Measurements from ENCODE around the gene PTPRR.

The PTPRR gene

DNA sequence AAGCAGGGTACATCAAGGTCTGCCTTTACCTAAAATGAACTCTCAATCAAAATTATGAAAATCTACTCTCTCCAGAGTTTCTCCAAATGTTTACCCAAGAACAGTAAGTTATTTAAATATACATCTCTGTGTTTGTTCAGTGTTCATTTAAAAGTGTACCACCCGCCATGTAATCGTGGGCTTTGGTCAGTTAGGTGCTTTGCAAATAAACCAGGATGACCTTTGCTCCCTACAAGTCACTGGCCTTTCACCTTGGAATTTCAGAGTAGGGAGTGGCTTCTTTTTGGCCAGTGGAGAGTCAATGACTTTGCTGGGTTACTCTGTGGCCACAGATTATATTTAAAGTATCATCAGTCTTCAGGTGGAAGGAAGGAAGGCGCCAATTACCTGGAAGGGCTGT lies 208.7 kb downstream of the PTPRR start:
- H3K23ac ChIP-seq (ENCODE audit: low read length) = no peak overlapping the region
- no CpG with 5 or more reads among the region's 3 CpGs for WGBS (ENCODE audit: extremely low coverage, insufficient coverage, low lambda C conversion rate)
- H3K79me2 ChIP-seq (ENCODE audit: control insufficient read depth, insufficient read depth, low read length) = no peaks in the 10 kb centered on the region
- H3K27ac ChIP-seq (ENCODE audit: low read depth, low read length) = no peak overlapping the region
- no peaks in the 10 kb centered on the region for H3K27me3 ChIP-seq (ENCODE audit: insufficient read depth, low read length, poor library complexity)
- no peak overlapping the region for H3K4me3 ChIP-seq (ENCODE audit: low read length)
- H3K18ac ChIP-seq (ENCODE audit: low read length) = no peak overlapping the region
- no peaks in the 10 kb centered on the region for H3K4me1 ChIP-seq (ENCODE audit: control insufficient read depth, low read depth, low read length)
- H3K79me1 ChIP-seq (ENCODE audit: low read length) = no peaks in the 10 kb centered on the region
- H2BK5ac ChIP-seq (ENCODE audit: low read length) = no peak overlapping the region
- no peak for DNase-seq
- H2BK120ac ChIP-seq (ENCODE audit: low read depth, low read length) = no peak overlapping the region
- H3K56ac ChIP-seq (ENCODE audit: low read length) = no peak overlapping the region
- no peak overlapping the region for H3K4me2 ChIP-seq (ENCODE audit: low read length)
- H3K36me3 ChIP-seq (ENCODE audit: control insufficient read depth, insufficient read depth, low read length) = no peaks in the 10 kb centered on the region
- no peak overlapping the region for H2BK15ac ChIP-seq (replicated peaks; ENCODE audit: low read depth)
- H4K5ac ChIP-seq (ENCODE audit: low read length) = no peak overlapping the region
- H4K8ac ChIP-seq (ENCODE audit: low read depth, low read length) = no peak overlapping the region
- H3K4ac ChIP-seq (ENCODE audit: low read depth, low read length) = no peak overlapping the region
- H2AK5ac ChIP-seq (ENCODE audit: low read length) = no peak overlapping the region
- H3K9ac ChIP-seq (ENCODE audit: low read length) = no peak overlapping the region

DNA sequence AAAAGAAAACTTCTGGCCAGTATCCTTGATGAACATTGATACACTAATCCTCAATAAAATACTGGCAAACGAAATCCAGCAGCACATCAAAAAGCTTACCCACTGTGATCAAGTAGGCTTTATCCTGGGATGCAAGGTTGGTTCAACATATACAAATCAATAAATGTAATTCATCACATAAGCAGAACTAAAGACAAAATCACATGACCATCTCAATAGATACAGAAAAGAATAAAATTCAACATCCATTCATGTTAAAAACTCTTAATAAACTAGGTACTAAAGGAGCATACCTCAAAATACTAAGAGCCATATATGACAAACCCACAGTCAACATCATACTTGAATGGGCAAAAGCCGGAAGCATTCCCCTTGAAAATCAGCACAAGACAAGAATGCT lies 211.5 kb downstream of the PTPRR start:
- Histone ChIP-seq H3K18ac (ENCODE audit: low read length) (no peak overlapping the region), H3K4me2 (ENCODE audit: low read length) (no peak overlapping the region), H3K4me1 (ENCODE audit: control insufficient read depth, low read depth, low read length) (no peaks in the 10 kb centered on the region), H3K79me2 (ENCODE audit: control insufficient read depth, insufficient read depth, low read length) (no peaks in the 10 kb centered on the region), H4K8ac (ENCODE audit: low read depth, low read length) (no peak overlapping the region), H3K9ac (ENCODE audit: low read length) (no peak overlapping the region), H2BK5ac (ENCODE audit: low read length) (no peak overlapping the region), H2BK15ac (replicated peaks; ENCODE audit: low read depth) (no peak overlapping the region), H3K4ac (ENCODE audit: low read depth, low read length) (no peak overlapping the region), H3K27me3 (ENCODE audit: insufficient read depth, low read length, poor library complexity) (no peaks in the 10 kb centered on the region), H4K5ac (ENCODE audit: low read length) (no peak overlapping the region), H3K56ac (ENCODE audit: low read length) (no peak overlapping the region), H3K23ac (ENCODE audit: low read length) (no peak overlapping the region), H3K79me1 (ENCODE audit: low read length) (no peaks in the 10 kb centered on the region), H2BK120ac (ENCODE audit: low read depth, low read length) (no peak overlapping the region), H3K4me3 (ENCODE audit: low read length) (no peak overlapping the region), H2AK5ac (ENCODE audit: low read length) (no peak overlapping the region), H3K36me3 (ENCODE audit: control insufficient read depth, insufficient read depth, low read length) (no peaks in the 10 kb centered on the region), H3K27ac (ENCODE audit: low read depth, low read length) (no peak overlapping the region)
- DNase-seq = no peak
- no CpG with 5 or more reads among the region's 2 CpGs for WGBS (ENCODE audit: extremely low coverage, insufficient coverage, low lambda C conversion rate)

DNA sequence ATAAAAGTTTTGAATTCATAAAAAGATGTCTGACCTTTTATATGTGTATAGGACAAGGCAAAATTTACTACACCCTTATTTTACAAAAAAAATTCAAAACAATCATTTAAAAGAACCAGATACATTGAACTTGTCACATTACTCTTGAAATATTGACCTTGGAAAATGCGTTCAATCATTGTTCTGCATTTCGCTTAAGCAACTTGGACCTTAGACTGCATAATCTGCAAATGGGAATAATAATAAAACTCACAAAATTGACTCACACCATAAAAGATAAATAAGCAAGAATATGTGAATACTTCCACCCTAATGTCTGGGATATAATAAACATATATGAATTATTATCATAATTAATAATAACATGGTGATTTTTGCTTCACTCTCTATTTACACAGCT lies 213.9 kb downstream of the PTPRR start:
- Histone ChIP-seq H3K27ac (ENCODE audit: low read depth, low read length) (no peak overlapping the region), H3K79me1 (ENCODE audit: low read length) (no peaks in the 10 kb centered on the region)
- WGBS (ENCODE audit: extremely low coverage, insufficient coverage, low lambda C conversion rate) = no CpG with 5 or more reads among the region's 2 CpGs

DNA sequence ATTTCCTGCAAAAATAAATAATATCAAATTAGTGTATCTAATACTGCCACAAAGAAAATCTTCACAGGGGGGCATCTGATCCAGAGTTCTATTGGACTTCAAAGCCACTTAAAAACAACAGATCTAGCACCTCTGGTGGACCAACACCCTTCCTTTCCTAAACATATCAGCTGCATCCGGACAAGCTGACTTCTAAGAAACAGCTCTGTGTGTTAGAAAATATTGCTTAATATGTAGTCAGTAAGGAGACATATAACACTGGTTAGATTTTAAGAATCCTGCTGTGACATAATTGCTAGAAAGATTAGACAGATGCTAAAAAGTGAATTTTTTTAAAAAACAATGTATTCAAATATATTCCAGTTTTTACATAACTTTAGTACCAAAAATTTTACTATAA lies 222.2 kb downstream of the PTPRR start:
- Histone ChIP-seq H3K18ac (ENCODE audit: low read length) (no peak overlapping the region), H2BK120ac (ENCODE audit: low read depth, low read length) (no peak overlapping the region)
- DNase-seq = no peak

More for the DNA sequence above, 213.9 kb downstream of the PTPRR start:
- Histone ChIP-seq H3K79me2 (ENCODE audit: control insufficient read depth, insufficient read depth, low read length) (no peaks in the 10 kb centered on the region), H2BK5ac (ENCODE audit: low read length) (no peak overlapping the region), H2AK5ac (ENCODE audit: low read length) (no peak overlapping the region), H3K4me2 (ENCODE audit: low read length) (no peak overlapping the region), H3K56ac (ENCODE audit: low read length) (no peak overlapping the region), H2BK120ac (ENCODE audit: low read depth, low read length) (no peak overlapping the region), H4K5ac (ENCODE audit: low read length) (no peak overlapping the region), H3K23ac (ENCODE audit: low read length) (no peak overlapping the region), H3K27me3 (ENCODE audit: insufficient read depth, low read length, poor library complexity) (no peaks in the 10 kb centered on the region), H3K4me1 (ENCODE audit: control insufficient read depth, low read depth, low read length) (no peaks in the 10 kb centered on the region), H3K9ac (ENCODE audit: low read length) (no peak overlapping the region), H3K36me3 (ENCODE audit: control insufficient read depth, insufficient read depth, low read length) (no peaks in the 10 kb centered on the region), H3K4me3 (ENCODE audit: low read length) (no peak overlapping the region), H3K18ac (ENCODE audit: low read length) (no peak overlapping the region), H3K4ac (ENCODE audit: low read depth, low read length) (no peak overlapping the region), H2BK15ac (replicated peaks; ENCODE audit: low read depth) (no peak overlapping the region), H4K8ac (ENCODE audit: low read depth, low read length) (no peak overlapping the region)
- no peak for DNase-seq

DNA sequence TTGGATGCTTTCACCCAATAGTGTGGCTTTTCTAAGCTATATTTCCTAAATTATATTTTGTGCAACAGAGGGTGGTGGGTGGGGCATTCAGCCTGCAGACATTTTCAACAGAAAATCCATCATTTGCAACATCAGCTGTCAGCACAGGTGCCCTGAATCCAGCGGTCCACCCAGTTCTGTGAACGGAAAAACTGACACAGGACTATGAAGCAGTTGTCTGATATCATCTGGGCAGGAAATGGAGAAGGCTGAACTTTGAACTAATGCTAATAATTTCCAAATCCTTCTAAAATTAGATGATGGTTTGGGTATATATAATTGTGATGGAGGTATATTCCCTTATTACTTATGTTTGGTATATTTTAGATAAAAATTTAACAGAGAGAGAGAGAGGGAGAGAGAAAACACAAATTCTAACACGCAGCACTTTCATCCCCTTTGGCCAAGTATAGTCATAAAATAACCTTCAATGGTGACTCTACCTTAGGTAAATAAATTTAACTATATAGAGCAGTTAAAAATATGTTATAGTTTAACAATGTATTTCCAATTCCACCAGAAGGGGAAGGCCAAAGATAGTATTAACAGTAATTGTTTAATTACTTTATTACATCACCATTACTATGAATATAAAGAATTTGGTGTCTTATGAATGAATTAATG lies 225.0 kb downstream of the PTPRR start:
- Histone ChIP-seq H4K8ac (ENCODE audit: low read depth, low read length) (no peak overlapping the region), H3K4me2 (ENCODE audit: low read length) (no peak overlapping the region), H3K4me3 (ENCODE audit: low read length) (no peak overlapping the region), H3K23ac (ENCODE audit: low read length) (no peak overlapping the region), H2BK15ac (replicated peaks; ENCODE audit: low read depth) (no peak overlapping the region), H2BK5ac (ENCODE audit: low read length) (no peak overlapping the region), H3K79me2 (ENCODE audit: control insufficient read depth, insufficient read depth, low read length) (no peaks in the 10 kb centered on the region), H3K9ac (ENCODE audit: low read length) (no peak overlapping the region), H4K5ac (ENCODE audit: low read length) (no peak overlapping the region), H3K27me3 (ENCODE audit: insufficient read depth, low read length, poor library complexity) (no peaks in the 10 kb centered on the region), H2AK5ac (ENCODE audit: low read length) (no peak overlapping the region), H3K27ac (ENCODE audit: low read depth, low read length) (no peak overlapping the region), H3K36me3 (ENCODE audit: control insufficient read depth, insufficient read depth, low read length) (no peaks in the 10 kb centered on the region), H3K4ac (ENCODE audit: low read depth, low read length) (no peak overlapping the region), H3K56ac (ENCODE audit: low read length) (no peak overlapping the region), H3K79me1 (ENCODE audit: low read length) (no peaks in the 10 kb centered on the region), H3K18ac (ENCODE audit: low read length) (no peak overlapping the region), H3K4me1 (ENCODE audit: control insufficient read depth, low read depth, low read length) (no peaks in the 10 kb centered on the region), H2BK120ac (ENCODE audit: low read depth, low read length) (no peak overlapping the region)
- no CpG with 5 or more reads among the region's 3 CpGs for WGBS (ENCODE audit: extremely low coverage, insufficient coverage, low lambda C conversion rate)
- DNase-seq = no peak

More for the DNA sequence above, 222.2 kb downstream of the PTPRR start:
- no peaks in the 10 kb centered on the region for H3K36me3 ChIP-seq (ENCODE audit: control insufficient read depth, insufficient read depth, low read length)
- H3K56ac ChIP-seq (ENCODE audit: low read length) = no peak overlapping the region
- WGBS (ENCODE audit: extremely low coverage, insufficient coverage, low lambda C conversion rate) = no CpG with 5 or more reads among the region's 1 CpG
- H3K27me3 ChIP-seq (ENCODE audit: insufficient read depth, low read length, poor library complexity) = no peaks in the 10 kb centered on the region
- no peak overlapping the region for H2BK15ac ChIP-seq (replicated peaks; ENCODE audit: low read depth)
- H2BK5ac ChIP-seq (ENCODE audit: low read length) = no peak overlapping the region
- no peak overlapping the region for H3K23ac ChIP-seq (ENCODE audit: low read length)
- H3K4ac ChIP-seq (ENCODE audit: low read depth, low read length) = no peak overlapping the region
- H3K9ac ChIP-seq (ENCODE audit: low read length) = no peak overlapping the region
- no peaks in the 10 kb centered on the region for H3K4me1 ChIP-seq (ENCODE audit: control insufficient read depth, low read depth, low read length)
- no peak overlapping the region for H3K4me2 ChIP-seq (ENCODE audit: low read length)
- no peak overlapping the region for H4K5ac ChIP-seq (ENCODE audit: low read length)
- H3K27ac ChIP-seq (ENCODE audit: low read depth, low read length) = no peak overlapping the region
- H3K79me1 ChIP-seq (ENCODE audit: low read length) = no peaks in the 10 kb centered on the region
- no peaks in the 10 kb centered on the region for H3K79me2 ChIP-seq (ENCODE audit: control insufficient read depth, insufficient read depth, low read length)
- no peak overlapping the region for H3K4me3 ChIP-seq (ENCODE audit: low read length)
- H4K8ac ChIP-seq (ENCODE audit: low read depth, low read length) = no peak overlapping the region
- H2AK5ac ChIP-seq (ENCODE audit: low read length) = no peak overlapping the region

DNA sequence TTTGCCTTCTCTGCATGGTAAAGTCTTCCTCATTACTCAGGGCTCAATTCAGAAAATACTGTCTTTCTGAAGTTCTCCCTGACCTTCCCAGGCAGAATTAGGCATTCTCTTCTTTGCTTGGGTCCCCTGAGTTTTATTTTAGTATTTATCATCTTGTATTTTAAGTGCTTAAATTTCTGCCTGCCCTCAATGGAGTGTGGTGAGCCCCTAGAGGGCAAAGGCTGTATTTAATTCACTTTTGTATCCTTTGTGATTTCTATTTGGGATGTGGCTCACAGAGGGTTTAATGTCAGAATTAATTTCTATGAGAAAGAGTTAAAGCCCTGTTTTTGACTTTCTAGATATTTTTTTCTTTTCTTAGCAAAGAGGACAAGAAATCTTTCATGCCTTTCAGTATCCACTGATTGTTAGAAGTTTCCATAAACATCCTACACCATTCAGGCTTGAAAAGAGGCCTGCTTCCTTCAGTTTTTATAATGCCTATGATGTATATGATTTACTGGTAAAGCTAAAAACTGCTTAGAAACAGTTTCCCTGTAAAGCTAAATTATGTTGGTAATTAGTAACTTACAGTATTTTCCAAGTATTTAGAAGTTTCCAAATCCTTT lies 227.8 kb downstream of the PTPRR start:
- no peak overlapping the region for H3K23ac ChIP-seq (ENCODE audit: low read length)
- no peak overlapping the region for H3K4ac ChIP-seq (ENCODE audit: low read depth, low read length)
- H3K79me1 ChIP-seq (ENCODE audit: low read length) = no peaks in the 10 kb centered on the region
- H4K8ac ChIP-seq (ENCODE audit: low read depth, low read length) = no peak overlapping the region
- no peak overlapping the region for H2BK120ac ChIP-seq (ENCODE audit: low read depth, low read length)
- H2BK15ac ChIP-seq (replicated peaks; ENCODE audit: low read depth) = no peak overlapping the region
- no peaks in the 10 kb centered on the region for H3K36me3 ChIP-seq (ENCODE audit: control insufficient read depth, insufficient read depth, low read length)
- H3K79me2 ChIP-seq (ENCODE audit: control insufficient read depth, insufficient read depth, low read length) = no peaks in the 10 kb centered on the region
- no peaks in the 10 kb centered on the region for H3K4me1 ChIP-seq (ENCODE audit: control insufficient read depth, low read depth, low read length)
- H4K5ac ChIP-seq (ENCODE audit: low read length) = no peak overlapping the region
- H2AK5ac ChIP-seq (ENCODE audit: low read length) = no peak overlapping the region
- H2BK5ac ChIP-seq (ENCODE audit: low read length) = no peak overlapping the region
- no peak overlapping the region for H3K56ac ChIP-seq (ENCODE audit: low read length)
- peak; percentile 17 for DNase-seq
- H3K4me2 ChIP-seq (ENCODE audit: low read length) = no peak overlapping the region
- H3K4me3 ChIP-seq (ENCODE audit: low read length) = no peak overlapping the region
- H3K18ac ChIP-seq (ENCODE audit: low read length) = no peak overlapping the region
- no peak overlapping the region for H3K9ac ChIP-seq (ENCODE audit: low read length)
- no peaks in the 10 kb centered on the region for H3K27me3 ChIP-seq (ENCODE audit: insufficient read depth, low read length, poor library complexity)
- no peak overlapping the region for H3K27ac ChIP-seq (ENCODE audit: low read depth, low read length)

Data from mesendoderm (in vitro differentiated cells).